ENCODE results near the gene FTO. TPM values are rescaled to one million over a fixed set of nuclear protein-coding genes. Genes with fewer than 3 reads are reported as not detected.

Gene FTO
- total RNA-seq, 1 experiment from 2014 or later = 78.3 TPM

- Histone ChIP-seq H3K9me3 (no peaks in the 10 kb centered on the region), H3K27me3 (replicated peaks; ENCODE audit: control insufficient read depth, insufficient read depth, low read length) (no peaks in the 10 kb centered on the region), H3K4me1 (no peaks in the 10 kb centered on the region), H3K36me3 (ENCODE audit: control insufficient read depth, insufficient read depth, low read length) (no peaks in the 10 kb centered on the region), H3K4me3 (ENCODE audit: low read depth, low read length) (no peak overlapping the region)
- no peak for TF ChIP-seq CTCF (IDR thresholded peaks at IDR 0.05; ENCODE audit: insufficient read depth in 1 of 2, low read depth in 1 of 2, low read length in 1 of 2, severe bottlenecking in 1 of 2, unreplicated experiment in 1 of 2)
- no peaks in the 10 kb centered on the region for H3K36me3 Mint-ChIP-seq (ENCODE audit: insufficient read depth, unreplicated experiment)
- H3K9me3 Mint-ChIP-seq (ENCODE audit: unreplicated experiment) = no peaks in the 10 kb centered on the region
- ChIA-PET POLR2A (no interaction called here), CTCF (no interaction called here)
- H3K4me3 Mint-ChIP-seq (ENCODE audit: unreplicated experiment) = no peak overlapping the region
- H3K4me1 Mint-ChIP-seq (ENCODE audit: low read depth, unreplicated experiment) = peaks cover 13% of the 10 kb centered on the region
- no peak overlapping the region for H3K27ac Mint-ChIP-seq (ENCODE audit: unreplicated experiment)
- H3K27me3 Mint-ChIP-seq (ENCODE audit: insufficient read depth, unreplicated experiment) = no peaks in the 10 kb centered on the region
- intact Hi-C loops (cut with micrococcal nuclease; ENCODE audit: unreplicated experiment) = no loop called here
- no TSS peak for BruUV-seq (replicated peaks)
- no peak for DNase-seq
Measured at GRCh38 chr16:54077050-54077821, 373.3 kb downstream of the FTO start.

GRCh38 chr16:54080524-54081008 is 376.6 kb downstream of the FTO start:
- no TSS peak for BruUV-seq (replicated peaks)
- intact Hi-C loops (cut with micrococcal nuclease; ENCODE audit: unreplicated experiment) = no loop called here
- CTCF ChIA-PET = no interaction called here

GRCh38 chr16:54086791-54087190 is 382.8 kb downstream of the FTO start:
- Mint-ChIP-seq H3K36me3 (ENCODE audit: insufficient read depth, unreplicated experiment) (no peaks in the 10 kb centered on the region), H3K4me3 (ENCODE audit: unreplicated experiment) (no peak overlapping the region), H3K9me3 (ENCODE audit: unreplicated experiment) (peaks cover 18% of the 10 kb centered on the region), H3K4me1 (ENCODE audit: low read depth, unreplicated experiment) (no peaks in the 10 kb centered on the region), H3K27me3 (ENCODE audit: insufficient read depth, unreplicated experiment) (no peaks in the 10 kb centered on the region), H3K27ac (ENCODE audit: unreplicated experiment) (no peak overlapping the region)
- DNase-seq = no peak
- ChIA-PET CTCF (no interaction called here), POLR2A (no interaction called here)
- Histone ChIP-seq H3K9me3 (no peaks in the 10 kb centered on the region; the same call in 1 of the 2 replicates), H3K4me1 (no peaks in the 10 kb centered on the region), H3K4me3 (ENCODE audit: low read depth, low read length) (no peak overlapping the region), H3K27me3 (replicated peaks; ENCODE audit: control insufficient read depth, insufficient read depth, low read length) (no peaks in the 10 kb centered on the region), H3K36me3 (ENCODE audit: control insufficient read depth, insufficient read depth, low read length) (no peaks in the 10 kb centered on the region; the same call in 1 of the 2 replicates)
- intact Hi-C loops (cut with micrococcal nuclease; ENCODE audit: unreplicated experiment) = no loop called here
- TF ChIP-seq CTCF (IDR thresholded peaks at IDR 0.05; ENCODE audit: insufficient read depth in 1 of 2, low read depth in 1 of 2, low read length in 1 of 2, severe bottlenecking in 1 of 2, unreplicated experiment in 1 of 2) = no peak
- BruUV-seq (replicated peaks) = no TSS peak

More at GRCh38 chr16:54080524-54081008, 376.6 kb downstream of the FTO start:
- Mint-ChIP-seq H3K4me1 (ENCODE audit: low read depth, unreplicated experiment) (peaks cover 6% of the 10 kb centered on the region), H3K9me3 (ENCODE audit: unreplicated experiment) (no peaks in the 10 kb centered on the region), H3K36me3 (ENCODE audit: insufficient read depth, unreplicated experiment) (no peaks in the 10 kb centered on the region), H3K4me3 (ENCODE audit: unreplicated experiment) (no peak overlapping the region), H3K27ac (ENCODE audit: unreplicated experiment) (no peak overlapping the region), H3K27me3 (ENCODE audit: insufficient read depth, unreplicated experiment) (no peaks in the 10 kb centered on the region)
- Histone ChIP-seq H3K27me3 (replicated peaks; ENCODE audit: control insufficient read depth, insufficient read depth, low read length) (no peaks in the 10 kb centered on the region), H3K4me3 (ENCODE audit: low read depth, low read length) (no peak overlapping the region), H3K36me3 (ENCODE audit: control insufficient read depth, insufficient read depth, low read length) (no peaks in the 10 kb centered on the region), H3K4me1 (no peaks in the 10 kb centered on the region), H3K9me3 (no peaks in the 10 kb centered on the region)
- POLR2A ChIA-PET = no interaction called here
- DNase-seq = no peak
- TF ChIP-seq CTCF (IDR thresholded peaks at IDR 0.05; ENCODE audit: insufficient read depth in 1 of 2, low read depth in 1 of 2, low read length in 1 of 2, severe bottlenecking in 1 of 2, unreplicated experiment in 1 of 2) = no peak
